K562 (cell line): ENCODE measurements around the gene KRTAP29-1.

Experiments used
- ATF3 ChIP-seq, 2 experiments: fragments of 450-650 bp in 1 of 2; sonication (generic) in 1 of 2; formaldehyde crosslinking in 1 of 2; IDR thresholded peaks in 1 of 2; conservative IDR thresholded peaks in 1 of 2; 2 replicates each; pipeline versions ENCODE4 v1.6.1 to v1.8.1; 2016 to 2023; ENCODE audit warnings: mild to moderate bottlenecking in 2 of 2, moderate library complexity in 2 of 2, inconsistent platforms in 1 of 2, missing genetic modification reagents in 1 of 2
- CHD1 ChIP-seq: fragments of 200-600 bp; sonication (generic); IDR thresholded peaks from one replicate; pipeline ENCODE4 v1.6.1; 2012; ENCODE audit warnings: mild to moderate bottlenecking, moderate library complexity, low read length, inconsistent platforms
- CHD2 ChIP-seq: IDR thresholded peaks from 2 replicates; pipeline ENCODE4 v1.6.1; 2011; ENCODE audit warnings: low read depth, low read length
- EP300 ChIP-seq: IDR thresholded peaks from 2 replicates; pipeline ENCODE4 v1.6.1; 2012; ENCODE audit warnings: low read length, improper control_type of control experiment
- ESRRA ChIP-seq: fragments of 450-650 bp; IDR thresholded peaks from 2 replicates; pipeline ENCODE4 v1.6.1; 2014; ENCODE audit warnings: low read depth, mild to moderate bottlenecking, moderate library complexity, borderline replicate concordance
- MAX ChIP-seq: sonication (generic); formaldehyde crosslinking; IDR thresholded peaks from 2 replicates; pipeline ENCODE4 v1.9.0; 2022; ENCODE audit warnings: mild to moderate bottlenecking, missing genetic modification reagents
- SMARCE1 ChIP-seq: fragments of 450-650 bp; IDR thresholded peaks from 2 replicates; pipeline ENCODE4 v1.7.1; 2016; ENCODE audit warnings: mild to moderate bottlenecking
- TAF1 ChIP-seq: IDR thresholded peaks from 2 replicates; pipeline ENCODE4 v1.6.1; 2011; ENCODE audit warnings: mild to moderate bottlenecking, low read length, moderate library complexity; ENCODE audit not compliant: insufficient read depth, control insufficient read depth, severe bottlenecking; ENCODE audit errors: extremely low read depth
- ZSCAN32 ChIP-seq: fragments of 450-650 bp; formaldehyde crosslinking; IDR thresholded peaks from 2 replicates; pipeline ENCODE4 v1.4.0; 2020; ENCODE audit warnings: mild to moderate bottlenecking, moderate library complexity
- TF ChIP-seq, protein P1 (sequence below), 3 experiments: IDR thresholded peaks in 2 of 3; conservative IDR thresholded peaks in 1 of 3; 2 replicates each; pipeline ENCODE4 v1.5.1; 2011 to 2012; ENCODE audit warnings: low read length in 3 of 3, mild to moderate bottlenecking in 3 of 3, control low read depth in 2 of 3, improper control_type of control experiment in 1 of 3, inconsistent platforms in 1 of 3, low read depth in 1 of 3, mixed read lengths in 1 of 3, moderate library complexity in 1 of 3; ENCODE audit not compliant: insufficient read depth in 2 of 3

- TF ChIP-seq ZSCAN32 (no peak), EP300 (no peak), TAF1 (no peak), ESRRA (no peak), SMARCE1 (no peak), MAX (CRISPR knock-in tag) (no peak), CHD2 (no peak), CHD1 (no peak), ATF3 (IDR thresholded peaks at IDR 0.05) (no peak), ATF3 (CRISPR knock-in tag; conservative IDR thresholded peaks at IDR 0.05) (no peak)
- TF ChIP-seq, protein P1, sequence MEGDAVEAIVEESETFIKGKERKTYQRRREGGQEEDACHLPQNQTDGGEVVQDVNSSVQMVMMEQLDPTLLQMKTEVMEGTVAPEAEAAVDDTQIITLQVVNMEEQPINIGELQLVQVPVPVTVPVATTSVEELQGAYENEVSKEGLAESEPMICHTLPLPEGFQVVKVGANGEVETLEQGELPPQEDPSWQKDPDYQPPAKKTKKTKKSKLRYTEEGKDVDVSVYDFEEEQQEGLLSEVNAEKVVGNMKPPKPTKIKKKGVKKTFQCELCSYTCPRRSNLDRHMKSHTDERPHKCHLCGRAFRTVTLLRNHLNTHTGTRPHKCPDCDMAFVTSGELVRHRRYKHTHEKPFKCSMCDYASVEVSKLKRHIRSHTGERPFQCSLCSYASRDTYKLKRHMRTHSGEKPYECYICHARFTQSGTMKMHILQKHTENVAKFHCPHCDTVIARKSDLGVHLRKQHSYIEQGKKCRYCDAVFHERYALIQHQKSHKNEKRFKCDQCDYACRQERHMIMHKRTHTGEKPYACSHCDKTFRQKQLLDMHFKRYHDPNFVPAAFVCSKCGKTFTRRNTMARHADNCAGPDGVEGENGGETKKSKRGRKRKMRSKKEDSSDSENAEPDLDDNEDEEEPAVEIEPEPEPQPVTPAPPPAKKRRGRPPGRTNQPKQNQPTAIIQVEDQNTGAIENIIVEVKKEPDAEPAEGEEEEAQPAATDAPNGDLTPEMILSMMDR (IDR thresholded peaks at IDR 0.05 in 2 of 3, conservative IDR thresholded peaks at IDR 0.05 in 1 of 3; ENCODE audit: insufficient read depth in 2 of 3, low read depth in 1 of 3, low read length in 3 of 3), result 0 out of 6 replicates have a peak, but pooled peaks of 2 of the 3 experiments have one; percentile 2 to 15
Observed at GRCh38 chr17:41298458-41299135, 4.1 kb downstream of the KRTAP29-1 start.
